OCI-LY3 (cell line): Measurements from ENCODE around the gene PRR7.

ENCODE experiments used
- CTCF ChIP-seq: fragments of 200-600, 300-600 bp; sonication (generic); IDR thresholded peaks from 2 replicates; pipeline ENCODE4 v1.5.1; 2014; ENCODE audit warnings: antibody characterized with exemption, low read length, low read depth
- EZH2phosphoT487 ChIP-seq: fragments of 200-600 bp; shearing (Covaris generic); IDR thresholded peaks from 2 replicates; pipeline ENCODE4 v1.6.1; 2018; ENCODE audit warnings: antibody characterized with exemption, mixed run types, low read depth

GRCh38 chr5:177433658-177434217, 12.9 kb upstream of the PRR7 start:
- no peak for TF ChIP-seq CTCF
- TF ChIP-seq EZH2phosphoT487, result no peak
